GM12878 (cell line): Measurements from ENCODE around the gene SQSTM1. TPM values are rescaled to one million over a fixed set of nuclear protein-coding genes. Genes with fewer than 3 reads are reported as not detected.

Experiments used
- ATAC-seq: fragments of 200-7000 bp; cut with Tn5 transposase; 3 replicates; pipeline ENCODE4 v1.9.1; 2020; ENCODE audit warnings: mild to moderate bottlenecking, moderate library complexity
- BruUV-seq: library from RNA; stranded (reverse); fragments of 400-500 nt; replicated peaks from 2 replicates; lab custom pipeline; 2021; lab: Mats Ljungman, UMichigan
- CTCF ChIA-PET: fragments of 300-600 bp; sonication (Branson Sonifier 250); formaldehyde crosslinking; extraction: SDS; loops from one replicate; lab custom pipeline; 2021; ENCODE audit warnings: inconsistent platforms; lab: Yijun Ruan, JAX
- POLR2A ChIA-PET: fragments of 350-600 bp; formaldehyde crosslinking; extraction: SDS; loops from one replicate; lab custom pipeline; 2021; ENCODE audit warnings: inconsistent platforms; lab: Charles Lee
- RAD21 ChIA-PET: fragments of 300-600 bp; sonication (Branson Sonifier 250); formaldehyde crosslinking; loops from one replicate; lab custom pipeline; 2023; ENCODE audit warnings: antibody characterized with exemption; ENCODE audit not compliant: unreplicated experiment; lab: Charles Lee
- SMC1A ChIA-PET: fragments of 300-600 bp; sonication (Branson Sonifier 250); formaldehyde crosslinking; loops from one replicate; lab custom pipeline; 2023; ENCODE audit not compliant: unreplicated experiment, uncharacterized antibody; lab: Charles Lee
- DNase-seq: peaks from one replicate; pipeline ENCODE4 v3.0.0-alpha.2; 2011; ENCODE audit warnings: low read depth, low spot score
- FAIRE-seq: peaks from 3 replicates; lab custom pipeline; 2011; peaks lifted over from hg19 to GRCh38; lab: Jason Lieb, UNC
- H2AFZ ChIP-seq: 2 replicates; pipeline ENCODE4 v1.6.0; 2011; ENCODE audit warnings: low read depth, low read length, control low read depth; ENCODE audit not compliant: control insufficient read depth
- H3K27ac ChIP-seq: 2 replicates; pipeline ENCODE4 v1.5.1; 2011; ENCODE audit warnings: control low read depth; ENCODE audit not compliant: control insufficient read depth, insufficient read depth
- H3K27me3 ChIP-seq, 2 experiments: replicated peaks in 1 of 2; 2 replicates each; pipeline versions ENCODE4 v1.6.0 to v1.6.1; 2011; ENCODE audit warnings: low read length in 1 of 2; ENCODE audit not compliant: control insufficient read depth in 2 of 2, insufficient read depth in 2 of 2
- H3K36me3 ChIP-seq, 2 experiments: 2 replicates each; pipeline ENCODE4 v1.5.1; 2011; ENCODE audit warnings: low read length in 1 of 2; ENCODE audit not compliant: control insufficient read depth in 2 of 2, insufficient read depth in 2 of 2
- H3K4me1 ChIP-seq: 2 replicates; pipeline ENCODE4 v1.6.1; 2011; ENCODE audit warnings: mild to moderate bottlenecking, low read length, moderate library complexity, mixed read lengths; ENCODE audit not compliant: control insufficient read depth, insufficient read depth
- H3K4me2 ChIP-seq: 2 replicates; pipeline ENCODE4 v1.6.0; 2011; ENCODE audit warnings: control low read depth; ENCODE audit not compliant: control insufficient read depth, insufficient read depth
- H3K4me3 ChIP-seq: fragments of 200-600 bp; sonication (generic); 2 replicates; pipeline ENCODE4 v1.5.1; 2016
- H3K79me2 ChIP-seq: 2 replicates; pipeline ENCODE4 v1.6.0; 2011; ENCODE audit warnings: low read length; ENCODE audit not compliant: control insufficient read depth, insufficient read depth
- H3K9ac ChIP-seq: 2 replicates; pipeline ENCODE4 v1.8.0; 2011; ENCODE audit warnings: low read length, control low read depth, mixed read lengths; ENCODE audit not compliant: control insufficient read depth, insufficient read depth
- H3K9me3 ChIP-seq: replicated peaks from 3 replicates; pipeline ENCODE4 v1.5.1; 2011; ENCODE audit warnings: mild to moderate bottlenecking, low read length; ENCODE audit not compliant: control insufficient read depth, insufficient read depth
- H4K20me1 ChIP-seq: 2 replicates; pipeline ENCODE4 v1.6.0; 2011; ENCODE audit not compliant: control insufficient read depth, insufficient read depth
- CHD2 ChIP-seq: IDR thresholded peaks from 2 replicates; pipeline ENCODE4 v1.6.1; 2011; ENCODE audit warnings: low read depth, low read length, improper control_type of control experiment, borderline replicate concordance
- CREB1 ChIP-seq: IDR thresholded peaks from 2 replicates; pipeline ENCODE4 v1.6.1; 2012; ENCODE audit warnings: low read depth, mild to moderate bottlenecking, inconsistent platforms
- ESRRA ChIP-seq: IDR thresholded peaks from 2 replicates; pipeline ENCODE4 v1.6.1; 2012; ENCODE audit warnings: mild to moderate bottlenecking, low read length, improper control_type of control experiment
- ETV6 ChIP-seq, 2 experiments: fragments of 450-650 bp in 1 of 2; IDR thresholded peaks in 1 of 2; conservative IDR thresholded peaks in 1 of 2; 2 replicates each; pipeline ENCODE4 v1.6.1; 2014; ENCODE audit warnings: antibody characterized with exemption in 1 of 2, borderline replicate concordance in 1 of 2, low read depth in 1 of 2, mild to moderate bottlenecking in 1 of 2, moderate library complexity in 1 of 2
- EZH2 ChIP-seq: IDR thresholded peaks from 2 replicates; pipeline ENCODE4 v1.6.1; 2012; ENCODE audit warnings: low read depth, mild to moderate bottlenecking, control low read depth, inconsistent platforms, low read length, borderline replicate concordance; ENCODE audit not compliant: control insufficient read depth
- KAT2A ChIP-seq: conservative IDR thresholded peaks from 2 replicates; pipeline ENCODE4 v1.6.1; 2011; ENCODE audit warnings: low read depth, low read length; ENCODE audit not compliant: control insufficient read depth
- NBN ChIP-seq: fragments of 450-650 bp; IDR thresholded peaks from 2 replicates; pipeline ENCODE4 v1.6.1; 2016
- NRF1 ChIP-seq: conservative IDR thresholded peaks from 2 replicates; pipeline ENCODE4 v1.6.1; 2011; ENCODE audit warnings: mild to moderate bottlenecking, low read depth, low read length, improper control_type of control experiment
- PAX5 ChIP-seq: IDR thresholded peaks from 2 replicates; pipeline ENCODE4 v1.6.1; 2011; ENCODE audit warnings: low read depth, low read length, borderline replicate concordance
- RAD21 ChIP-seq: IDR thresholded peaks from 2 replicates; pipeline ENCODE4 v1.6.1; 2011; ENCODE audit warnings: mild to moderate bottlenecking, low read depth, low read length, moderate library complexity; ENCODE audit not compliant: insufficient read depth
- YBX1 ChIP-seq: fragments of 450-650 bp; IDR thresholded peaks from 2 replicates; pipeline ENCODE4 v1.6.1; 2016; ENCODE audit warnings: antibody characterized with exemption
- ZNF207 ChIP-seq: fragments of 450-650 bp; IDR thresholded peaks from 2 replicates; pipeline ENCODE4 v1.6.1; 2014; ENCODE audit warnings: antibody characterized with exemption, mild to moderate bottlenecking, borderline replicate concordance
- ZNF217 ChIP-seq: fragments of 450-650 bp; IDR thresholded peaks from 2 replicates; pipeline ENCODE4 v1.6.1; 2017; ENCODE audit warnings: antibody characterized with exemption, mild to moderate bottlenecking
- WGBS: methylation state at CpG from one replicate; pipeline ENCODE4 v1.1.6; 2016; ENCODE audit warnings: low lambda C conversion rate; ENCODE audit not compliant: insufficient replicate concordance, insufficient coverage; ENCODE audit errors: missing lambda C conversion rate; 5-methylcytosine and 5-hydroxymethylcytosine counted together
- in situ Hi-C: fragments of 300-500 bp; cut with MboI; formaldehyde crosslinking; loops from 9 replicates; pipeline ENCODE4 v1.14.3; 2018; ENCODE audit warnings: mixed read lengths
- intact Hi-C: fragments of 100-400 bp; cut with micrococcal nuclease; formaldehyde crosslinking; loops from one replicate; pipeline ENCODE4 v1.14.2; 2022; ENCODE audit not compliant: unreplicated experiment
- polyA plus RNA-seq, 11 experiments: library from polyadenylated mRNA; depleted of rRNA in 4 of 11; unstranded in 6 of 11; stranded (reverse) in 5 of 11; fragments of >200 nt; fragmentation: Nextera tagmentation in 4 of 11; fragmentation: Illumina TruSeq in 1 of 11; extraction: Ambion mirVana in 4 of 11; extraction: Trizol in 1 of 11; gene quantifications; 1 replicate in 1 of 11; 2 replicates in 10 of 11; pipeline versions ENCODE4 v1.2.1 to v1.2.3, GENCODE V29; 2011 to 2016; ENCODE audit warnings: inconsistent platforms in 2 of 11, missing spikeins in 2 of 11, low read depth in 1 of 11
- total RNA-seq, 4 experiments: library from RNA; depleted of rRNA in 3 of 4; stranded (reverse); fragments of >200 nt in 3 of 4; fragmentation: Illumina TruSeq in 1 of 4; extraction: Trizol in 1 of 4; gene quantifications; 2 replicates each; pipeline versions ENCODE4 v1.2.1 to v1.2.3, GENCODE V29; 2013 to 2021

Gene SQSTM1
- total and polyA plus RNA-seq, 10 of the 15 experiments (the other 5 are each of a cell fraction or from before 2014, with no cell fraction given): 6.3 to 138 (median 62.1) TPM

- TF ChIP-seq YBX1 (no peak), ZNF207 (no peak), CHD2 (no peak), RAD21 (no peak), ZNF217 (no peak), ETV6 (conservative IDR thresholded peaks at IDR 0.05 in 1 of 2, IDR thresholded peaks at IDR 0.05 in 1 of 2; ENCODE audit: borderline replicate concordance in 1 of 2, low read depth in 1 of 2) (no peak), CREB1 (no peak), EZH2 (no peak), ESRRA (no peak), NBN (no peak), PAX5 (no peak), NRF1 (no peak), KAT2A (no peak)
- Histone ChIP-seq H4K20me1 (no peaks in the 10 kb centered on the region), H3K4me2 (no peak overlapping the region), H3K27me3 (no peaks in the 10 kb centered on the region), H3K4me3 (no peak overlapping the region), H2AFZ (no peak overlapping the region), H3K79me2 (no peaks in the 10 kb centered on the region), H3K9ac (no peak overlapping the region), H3K4me1 (no peaks in the 10 kb centered on the region), H3K27ac (no peak overlapping the region), H3K36me3 (peaks cover 13 to 14% of the 10 kb centered on the region in 2 experiments), H3K9me3 (no peaks in the 10 kb centered on the region)
- WGBS: 91% methylated on average over 14 of the region's 16 CpGs
- in situ Hi-C loops (no loop called here), intact Hi-C loops (no loop called here)
- ChIA-PET POLR2A (no interaction called here), RAD21 (no interaction called here), SMC1A (no interaction called here), CTCF (interaction anchor here (0.5 to 1.2 kb wide), 3 partner anchors 9 to 71 kb away, joined by 3 to 4 read pairs (median 3); no protein-coding TSS in a partner anchor)
- ATAC-seq (no peak), DNase-seq (no peak), FAIRE-seq (no peak)
- no TSS peak for BruUV-seq
These were observed 49.1 kb downstream of the SQSTM1 start for GRCh38 chr5:179869641-179870402.
